Trophoblast cell (in vitro differentiated cells and primary cell): ENCODE data around the gene USP11.

Experiments
- DNase-seq, 2 donors: peaks; one replicate each; pipeline ENCODE4 v3.0.0-alpha.2; 2016
- H2AFZ ChIP-seq: 2 replicates; pipeline ENCODE4 v1.6.1; 2013; ENCODE audit warnings: low read length, moderate library complexity, mild to moderate bottlenecking; ENCODE audit not compliant: insufficient read depth, poor library complexity
- H2AK5ac ChIP-seq: 2 replicates; pipeline ENCODE4 v1.6.1; 2013; ENCODE audit warnings: mild to moderate bottlenecking, low read length
- H2BK120ac ChIP-seq: 2 replicates; pipeline ENCODE4 v1.6.1; 2013; ENCODE audit warnings: low read length, mild to moderate bottlenecking, moderate library complexity; ENCODE audit not compliant: insufficient read depth, poor library complexity
- H2BK12ac ChIP-seq: 2 replicates; pipeline ENCODE4 v1.6.1; 2013; ENCODE audit warnings: mild to moderate bottlenecking, low read length, moderate library complexity
- H2BK5ac ChIP-seq: 2 replicates; pipeline ENCODE4 v1.6.1; 2013; ENCODE audit warnings: low read length, low read depth, moderate library complexity, mild to moderate bottlenecking; ENCODE audit not compliant: poor library complexity
- H3K14ac ChIP-seq: 2 replicates; pipeline ENCODE4 v1.6.1; 2013; ENCODE audit warnings: mild to moderate bottlenecking, low read length
- H3K18ac ChIP-seq: 2 replicates; pipeline ENCODE4 v1.6.1; 2013; ENCODE audit warnings: mild to moderate bottlenecking, low read length
- H3K23ac ChIP-seq: 2 replicates; pipeline ENCODE4 v1.6.1; 2013; ENCODE audit warnings: low read length
- H3K27ac ChIP-seq: 2 replicates; pipeline ENCODE4 v1.5.1; 2013; ENCODE audit warnings: low read depth, mild to moderate bottlenecking, inconsistent platforms, low read length, moderate library complexity
- H3K27me3 ChIP-seq: 2 replicates; pipeline ENCODE4 v1.6.1; 2013; ENCODE audit warnings: inconsistent platforms, mild to moderate bottlenecking, low read length, moderate library complexity; ENCODE audit not compliant: insufficient read depth
- H3K36me3 ChIP-seq, 2 experiments: 1 replicate in 1 of 2; 2 replicates in 1 of 2; pipeline ENCODE4 v1.6.1; 2013; ENCODE audit warnings: low read length in 2 of 2, mild to moderate bottlenecking in 2 of 2, moderate library complexity in 1 of 2; ENCODE audit not compliant: insufficient read depth in 2 of 2, control insufficient read depth in 1 of 2
- H3K4ac ChIP-seq: 2 replicates; pipeline ENCODE4 v1.6.1; 2013; ENCODE audit warnings: low read depth, mild to moderate bottlenecking, low read length, moderate library complexity
- H3K4me1 ChIP-seq, 2 experiments: 1 replicate in 1 of 2; 2 replicates in 1 of 2; pipeline ENCODE4 v1.6.1; 2013; ENCODE audit warnings: low read length in 2 of 2, mild to moderate bottlenecking in 2 of 2, moderate library complexity in 1 of 2; ENCODE audit not compliant: insufficient read depth in 2 of 2, control insufficient read depth in 1 of 2
- H3K4me2 ChIP-seq: 2 replicates; pipeline ENCODE4 v1.6.1; 2013; ENCODE audit warnings: inconsistent platforms, mild to moderate bottlenecking, low read length, moderate library complexity
- H3K4me3 ChIP-seq: 2 replicates; pipeline ENCODE4 v1.5.1; 2013; ENCODE audit warnings: mild to moderate bottlenecking, low read depth, low read length, inconsistent platforms
- H3K79me1 ChIP-seq: one replicate; pipeline ENCODE4 v1.6.1; 2013; ENCODE audit warnings: low read length
- H3K79me2 ChIP-seq: 2 replicates; pipeline ENCODE4 v1.6.1; 2013; ENCODE audit warnings: low read length, mild to moderate bottlenecking; ENCODE audit not compliant: control insufficient read depth, insufficient read depth, poor library complexity
- H3K9ac ChIP-seq: 2 replicates; pipeline ENCODE4 v1.6.1; 2013; ENCODE audit warnings: mild to moderate bottlenecking, low read length
- H3K9me3 ChIP-seq: 2 replicates; pipeline ENCODE4 v1.6.1; 2013; ENCODE audit warnings: low read depth, mild to moderate bottlenecking, control low read depth, inconsistent platforms, low read length; ENCODE audit not compliant: insufficient read depth
- H4K12ac ChIP-seq: 2 replicates; pipeline ENCODE4 v1.6.1; 2013; ENCODE audit warnings: low read depth, mild to moderate bottlenecking, low read length, moderate library complexity
- H4K8ac ChIP-seq: 2 replicates; pipeline ENCODE4 v1.6.1; 2013; ENCODE audit warnings: low read depth, mild to moderate bottlenecking, low read length, moderate library complexity
- H4K91ac ChIP-seq: one replicate; pipeline ENCODE4 v1.6.1; 2013; ENCODE audit warnings: low read depth, mild to moderate bottlenecking, low read length, moderate library complexity
- WGBS: extraction: QIAGEN DNeasy Blood & Tissue Kit; methylation state at CpG from one replicate; pipeline ENCODE4 v1.1.7; 2013; ENCODE audit warnings: missing lambda C conversion rate; ENCODE audit not compliant: insufficient read length, insufficient coverage; ENCODE audit errors: extremely low coverage; 5-methylcytosine and 5-hydroxymethylcytosine counted together

Gene USP11

GRCh38 chrX:47187106-47187677 lies 45.6 kb upstream of the USP11 start:
- no CpG with 5 or more reads among the region's 4 CpGs for WGBS
- Histone ChIP-seq H3K9me3 (no peaks in the 10 kb centered on the region), H3K23ac (no peak overlapping the region), H3K14ac (no peak overlapping the region), H4K91ac (no peak overlapping the region), H2AFZ (no peak overlapping the region), H3K4me3 (no peak overlapping the region), H3K4me1 (peaks cover 0 to 2% of the 10 kb centered on the region in 2 experiments), H2BK5ac (no peak overlapping the region), H2AK5ac (no peak overlapping the region), H4K12ac (no peak overlapping the region), H4K8ac (no peak overlapping the region), H3K9ac (no peak overlapping the region), H3K27ac (no peak overlapping the region), H3K4me2 (no peak overlapping the region), H2BK120ac (no peak overlapping the region), H3K36me3 (peaks cover 39 to 41% of the 10 kb centered on the region in 2 experiments), H3K27me3 (no peaks in the 10 kb centered on the region), H2BK12ac (no peak overlapping the region), H3K18ac (no peak overlapping the region), H3K79me2 (no peaks in the 10 kb centered on the region), H3K79me1 (peaks cover 2% of the 10 kb centered on the region), H3K4ac (no peak overlapping the region)
- DNase-seq, result no peak

DNA sequence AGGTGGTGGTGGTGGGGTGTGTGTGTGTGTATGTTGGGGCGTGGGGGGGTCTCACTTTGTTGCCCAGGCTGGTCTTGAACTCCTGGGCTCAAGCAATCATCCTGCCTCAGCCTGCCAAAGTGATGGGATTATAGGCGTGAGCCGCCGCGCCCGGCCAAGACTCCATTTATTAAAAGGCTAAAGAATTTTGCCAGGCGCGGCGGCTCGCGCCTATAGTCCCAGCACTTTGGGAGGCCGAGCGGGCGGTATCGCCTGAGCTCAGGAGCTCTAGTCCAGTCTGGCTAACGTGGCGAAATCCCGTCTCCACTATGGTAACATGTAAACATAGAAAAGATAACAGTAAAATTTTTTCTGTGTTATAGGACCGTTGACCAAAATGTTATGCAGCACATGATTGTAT lies 42.9 kb upstream of the USP11 start:
- Histone ChIP-seq H3K27me3 (no peaks in the 10 kb centered on the region), H3K4me3 (no peak overlapping the region), H3K9ac (no peak overlapping the region), H2BK12ac (no peak overlapping the region), H3K4me2 (no peak overlapping the region), H3K27ac (no peak overlapping the region), H3K4ac (no peak overlapping the region), H4K8ac (no peak overlapping the region), H2BK5ac (no peak overlapping the region), H4K12ac (no peak overlapping the region), H2BK120ac (no peak overlapping the region), H3K36me3 (peaks cover 24 to 26% of the 10 kb centered on the region in 2 experiments), H3K23ac (no peak overlapping the region), H3K79me1 (peaks cover 7% of the 10 kb centered on the region), H2AFZ (no peak overlapping the region), H2AK5ac (no peak overlapping the region), H3K4me1 (peaks cover 2 to 8% of the 10 kb centered on the region in 2 experiments), H3K79me2 (peaks cover 11% of the 10 kb centered on the region), H3K18ac (no peak overlapping the region), H3K14ac (no peak overlapping the region), H4K91ac (no peak overlapping the region), H3K9me3 (no peaks in the 10 kb centered on the region)
- peak; percentile 23 to 45 for DNase-seq
- no CpG with 5 or more reads among the region's 19 CpGs for WGBS

GRCh38 chrX:47190445-47191269 lies 42.2 kb upstream of the USP11 start:
- Histone ChIP-seq H3K9ac (no peak overlapping the region), H3K18ac (no peak overlapping the region), H4K91ac (peak overlapping the region; percentile 8), H4K12ac (no peak overlapping the region), H2BK120ac (peak overlapping the region; percentile 43), H3K23ac (no peak overlapping the region), H3K14ac (no peak overlapping the region), H3K27ac (no peak overlapping the region), H3K27me3 (no peaks in the 10 kb centered on the region), H3K9me3 (no peaks in the 10 kb centered on the region), H2AFZ (peak overlapping the region; percentile 81), H4K8ac (peak overlapping the region; percentile 56), H3K36me3 (peaks cover 18% of the 10 kb centered on the region in 2 experiments), H3K4me1 (peaks cover 5 to 12% of the 10 kb centered on the region in 2 experiments), H2BK5ac (no peak overlapping the region), H3K79me2 (peaks cover 14% of the 10 kb centered on the region), H2AK5ac (no peak overlapping the region), H3K4ac (no peak overlapping the region), H2BK12ac (no peak overlapping the region), H3K4me2 (peak overlapping the region; percentile 76), H3K79me1 (peaks cover 7% of the 10 kb centered on the region), H3K4me3 (peak overlapping the region; percentile 67)
- peak; percentile 75 to 78 for DNase-seq
- no CpG with 5 or more reads among the region's 40 CpGs for WGBS

- Histone ChIP-seq H3K14ac (no peak overlapping the region), H3K36me3 (peaks cover 11 to 12% of the 10 kb centered on the region in 2 experiments), H3K18ac (no peak overlapping the region), H3K27me3 (no peaks in the 10 kb centered on the region), H4K8ac (no peak overlapping the region), H3K9me3 (no peaks in the 10 kb centered on the region), H2BK5ac (no peak overlapping the region), H3K9ac (no peak overlapping the region), H2AFZ (peak overlapping the region; percentile 81), H3K4me1 (peaks cover 7 to 17% of the 10 kb centered on the region in 2 experiments), H4K12ac (no peak overlapping the region), H3K23ac (no peak overlapping the region), H3K27ac (no peak overlapping the region), H3K4me2 (peak overlapping the region; percentile 76), H3K4ac (no peak overlapping the region), H3K79me2 (peaks cover 18% of the 10 kb centered on the region), H3K4me3 (no peak overlapping the region), H2AK5ac (no peak overlapping the region), H2BK12ac (no peak overlapping the region), H2BK120ac (no peak overlapping the region), H4K91ac (peak overlapping the region; percentile 8), H3K79me1 (peaks cover 7% of the 10 kb centered on the region)
- WGBS, result no CpG with 5 or more reads among the region's 26 CpGs
- peak in 1 of 2 donors; percentile 38 for DNase-seq
Measured at GRCh38 chrX:47191331-47191730, 41.5 kb upstream of the USP11 start.
